ENCODE data around the gene TP53.

TP53 gene

GRCh38 chr17:7706631-7707354, 19.5 kb upstream of the TP53 start:
- DNase-seq: no peak

- DNase-seq: peak; percentile 23
Measured at GRCh38 chr17:7705269-7706255, 18.3 kb upstream of the TP53 start.

GRCh38 chr17:7704601-7705268, 17.4 kb upstream of the TP53 start, which contains the start of gene EFNB3:
TSS of gene EFNB3 (plus strand) at chr17:7705202. CDS start at chr17:7705599, 397 bp downstream.
- peak; percentile 83 for DNase-seq

GRCh38 chr17:7703584-7704479, 16.5 kb upstream of the TP53 start:
- peak; percentile 95 for DNase-seq

GRCh38 chr17:7702776-7703175, 15.5 kb upstream of the TP53 start:
- DNase-seq: no peak

- DNase-seq: no peak
Measured at GRCh38 chr17:7701681-7702080, 14.4 kb upstream of the TP53 start.

- DNase-seq: no peak
Measured at GRCh38 chr17:7700510-7700909, 13.2 kb upstream of the TP53 start.

- no peak for DNase-seq
Measured at GRCh38 chr17:7697828-7698588, 10.7 kb upstream of the TP53 start.

GRCh38 chr17:7695586-7695985, 8.3 kb upstream of the TP53 start:
- DNase-seq: no peak

- no peak for DNase-seq
Measured at GRCh38 chr17:7688808-7689316, 1.6 kb upstream of the TP53 start.

- DNase-seq: peak; percentile 99
Measured at GRCh38 chr17:7687908-7688807, 868 bp upstream of the TP53 start, which contains the start of gene WRAP53. TSS of gene WRAP53 (plus strand) at chr17:7688477. CDS start at chr17:7688649, 172 bp downstream.

GRCh38 chr17:7686222-7687071, 843 bp downstream of the TP53 start:
- peak; percentile 96 for DNase-seq

GRCh38 chr17:7685533-7686221, 1.6 kb downstream of the TP53 start:
- peak; percentile 95 for DNase-seq

GRCh38 chr17:7684851-7685532, 2.3 kb downstream of the TP53 start:
- no peak for DNase-seq

- DNase-seq: no peak
Measured at GRCh38 chr17:7677388-7678067, 9.8 kb downstream of the TP53 start.

GRCh38 chr17:7676533-7676932, 10.8 kb downstream of the TP53 start:
- no peak for DNase-seq

GRCh38 chr17:7674934-7675333, 12.4 kb downstream of the TP53 start:
- no peak for DNase-seq

Data from NCI-H1105 treated with DMSO at 0.1 percent for 48 hours (cell line).